ENCODE measurements around the gene CDH6. TPM values are rescaled to one million over a fixed set of nuclear protein-coding genes. Genes with fewer than 3 reads are reported as not detected.

Gene CDH6
- total RNA-seq, 1 donor from 2014 or later, result 7.2 TPM

DNA sequence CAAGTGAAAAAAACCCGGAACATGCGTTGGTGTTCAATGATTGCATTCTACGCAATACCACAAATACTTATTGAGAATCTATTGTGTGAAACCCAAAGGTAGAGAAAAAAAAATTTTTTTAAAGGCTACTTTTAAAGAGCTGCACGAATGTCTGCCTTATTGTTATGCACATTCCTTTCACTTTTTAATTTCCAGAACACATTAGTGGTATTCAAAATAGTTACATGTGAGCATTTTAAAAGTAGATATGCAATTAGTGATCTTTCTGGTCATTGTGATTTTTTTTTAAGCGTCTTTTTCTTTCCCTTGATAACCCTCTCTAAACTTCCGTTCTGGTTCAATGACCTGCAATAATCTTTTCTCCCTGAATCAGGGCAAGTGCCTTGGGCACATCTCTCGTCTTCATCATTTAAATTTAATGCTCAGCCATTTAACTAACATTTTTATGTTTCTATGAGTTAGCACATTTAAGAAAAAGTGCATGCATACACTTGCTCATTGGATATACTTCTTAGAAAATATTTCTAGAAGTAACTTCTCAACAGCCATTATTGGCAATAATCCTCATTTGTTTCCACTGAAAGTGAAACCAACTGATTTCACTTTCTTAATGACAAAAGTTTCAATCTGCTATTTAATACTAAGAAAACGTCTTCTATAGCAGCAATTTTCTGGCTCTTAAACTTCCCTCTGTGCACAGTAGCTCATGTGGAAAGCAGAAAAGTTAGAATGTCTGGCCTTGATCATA, 80.3 kb downstream of the CDH6 start:
- no peak for DNase-seq
- Histone ChIP-seq H3K27ac (no peak overlapping the region), H3K36me3 (no peaks in the 10 kb centered on the region), H3K4me1 (no peaks in the 10 kb centered on the region), H3K27me3 (ENCODE audit: low read depth) (no peaks in the 10 kb centered on the region), H3K4me3 (peak overlapping the region; percentile 20), H3K9me3 (no peaks in the 10 kb centered on the region)
- intact Hi-C loops (cut with DNase I), result no loop called here
- no peak for ATAC-seq
- TF ChIP-seq, protein P1, sequence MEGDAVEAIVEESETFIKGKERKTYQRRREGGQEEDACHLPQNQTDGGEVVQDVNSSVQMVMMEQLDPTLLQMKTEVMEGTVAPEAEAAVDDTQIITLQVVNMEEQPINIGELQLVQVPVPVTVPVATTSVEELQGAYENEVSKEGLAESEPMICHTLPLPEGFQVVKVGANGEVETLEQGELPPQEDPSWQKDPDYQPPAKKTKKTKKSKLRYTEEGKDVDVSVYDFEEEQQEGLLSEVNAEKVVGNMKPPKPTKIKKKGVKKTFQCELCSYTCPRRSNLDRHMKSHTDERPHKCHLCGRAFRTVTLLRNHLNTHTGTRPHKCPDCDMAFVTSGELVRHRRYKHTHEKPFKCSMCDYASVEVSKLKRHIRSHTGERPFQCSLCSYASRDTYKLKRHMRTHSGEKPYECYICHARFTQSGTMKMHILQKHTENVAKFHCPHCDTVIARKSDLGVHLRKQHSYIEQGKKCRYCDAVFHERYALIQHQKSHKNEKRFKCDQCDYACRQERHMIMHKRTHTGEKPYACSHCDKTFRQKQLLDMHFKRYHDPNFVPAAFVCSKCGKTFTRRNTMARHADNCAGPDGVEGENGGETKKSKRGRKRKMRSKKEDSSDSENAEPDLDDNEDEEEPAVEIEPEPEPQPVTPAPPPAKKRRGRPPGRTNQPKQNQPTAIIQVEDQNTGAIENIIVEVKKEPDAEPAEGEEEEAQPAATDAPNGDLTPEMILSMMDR (IDR thresholded peaks at IDR 0.05), result no peak

DNA sequence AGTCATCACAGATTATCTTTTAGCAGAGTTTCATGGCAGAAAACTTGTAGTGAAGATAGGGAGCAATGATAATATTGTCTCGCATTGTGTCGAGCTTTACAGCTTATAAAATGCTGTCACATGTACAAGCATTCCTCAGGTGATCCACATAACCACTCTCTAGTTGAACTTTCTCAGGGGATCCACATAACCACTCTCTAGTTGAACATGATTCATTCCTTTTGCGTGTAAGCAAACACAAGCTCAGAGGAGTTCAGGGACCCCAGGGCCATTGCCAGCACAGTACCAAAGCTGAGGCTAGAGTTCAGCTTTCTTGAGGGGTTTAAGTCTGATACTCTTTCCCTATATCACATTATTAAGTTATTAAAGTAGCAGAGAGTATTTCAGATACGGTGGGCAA, 86.7 kb downstream of the CDH6 start:
- Histone ChIP-seq H3K36me3 (no peaks in the 10 kb centered on the region), H3K27ac (no peak overlapping the region), H3K4me3 (no peak overlapping the region), H3K9me3 (no peaks in the 10 kb centered on the region), H3K27me3 (ENCODE audit: low read depth) (no peaks in the 10 kb centered on the region), H3K4me1 (no peaks in the 10 kb centered on the region)
- ATAC-seq (no peak), DNase-seq (no peak)
- TF ChIP-seq, protein P1 (IDR thresholded peaks at IDR 0.05), result no peak
- intact Hi-C loops (cut with DNase I), result no loop called here

DNA sequence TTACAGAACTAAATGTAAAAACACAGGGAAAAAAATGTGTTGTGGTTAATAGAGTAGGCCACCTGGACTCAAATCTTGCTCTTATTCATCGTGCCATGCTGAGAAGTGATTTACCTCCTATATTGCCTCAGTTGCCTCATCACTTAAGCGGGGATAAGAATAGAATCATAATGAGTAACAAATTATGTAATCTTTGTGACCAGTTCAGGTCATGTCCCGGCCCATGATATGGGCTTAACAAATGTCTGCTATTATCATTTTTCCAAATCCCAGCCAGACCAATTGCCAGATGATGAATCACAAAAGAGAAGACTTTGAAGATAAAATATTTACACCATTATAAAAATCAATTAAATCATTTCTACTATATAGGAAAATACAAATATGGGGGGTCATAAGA, 89.8 kb downstream of the CDH6 start:
- ATAC-seq (no peak), DNase-seq (no peak)

DNA sequence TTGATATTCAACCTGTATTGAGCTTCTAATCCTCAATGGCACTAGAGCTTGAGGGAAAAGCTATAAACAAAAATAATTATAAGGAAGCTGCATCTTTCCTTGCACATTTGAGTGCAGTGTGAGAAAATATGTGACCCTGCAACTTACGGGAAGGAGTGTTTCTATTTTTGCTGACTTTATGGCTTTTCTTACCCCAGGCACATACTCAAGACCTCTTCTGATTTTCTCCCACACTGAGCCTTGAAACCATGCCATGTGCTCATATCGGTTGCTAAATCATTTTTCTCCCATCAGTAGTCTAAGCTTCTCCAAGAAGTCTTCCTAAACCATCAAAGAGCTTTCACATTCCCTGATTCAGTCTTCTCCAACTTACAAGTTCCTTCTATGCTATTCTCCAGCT, 91.5 kb downstream of the CDH6 start:
- no peaks in the 10 kb centered on the region for H3K27me3 ChIP-seq (ENCODE audit: low read depth)
- TF ChIP-seq, protein P1 (IDR thresholded peaks at IDR 0.05), result no peak
- DNase-seq, result no peak
- no peaks in the 10 kb centered on the region for H3K9me3 ChIP-seq
- intact Hi-C loops (cut with DNase I), result no loop called here
- ATAC-seq, result no peak
- H3K4me3 ChIP-seq, result no peak overlapping the region
- no peak overlapping the region for H3K27ac ChIP-seq
- no peaks in the 10 kb centered on the region for H3K36me3 ChIP-seq
- H3K4me1 ChIP-seq, result no peaks in the 10 kb centered on the region

More for the DNA sequence above, 89.8 kb downstream of the CDH6 start:
- no peak overlapping the region for H3K4me3 ChIP-seq
- TF ChIP-seq, protein P1 (IDR thresholded peaks at IDR 0.05), result no peak
- no peaks in the 10 kb centered on the region for H3K4me1 ChIP-seq
- no peak overlapping the region for H3K27ac ChIP-seq
- no peaks in the 10 kb centered on the region for H3K27me3 ChIP-seq (ENCODE audit: low read depth)
- no peaks in the 10 kb centered on the region for H3K9me3 ChIP-seq
- no peaks in the 10 kb centered on the region for H3K36me3 ChIP-seq
- intact Hi-C loops (cut with DNase I), result no loop called here

DNA sequence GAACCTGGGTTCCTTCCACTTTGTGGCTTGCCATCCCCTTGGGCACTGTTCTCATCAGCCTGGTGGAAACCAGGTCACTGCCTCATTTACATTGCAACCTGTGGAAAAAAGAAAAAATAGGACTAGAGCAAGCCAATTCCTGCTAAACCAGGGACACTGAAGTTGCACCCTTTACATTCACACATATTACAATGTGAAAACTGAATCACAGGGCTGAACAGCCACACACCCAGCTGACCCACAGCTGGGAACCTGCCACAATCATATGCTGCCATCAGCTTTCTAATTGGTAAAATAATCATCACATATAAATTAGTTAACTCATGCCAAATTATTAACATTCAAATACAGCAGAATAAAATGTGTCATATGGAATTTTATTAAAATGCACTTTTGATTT, 94.5 kb downstream of the CDH6 start:
- Histone ChIP-seq H3K27me3 (ENCODE audit: low read depth) (no peaks in the 10 kb centered on the region), H3K36me3 (no peaks in the 10 kb centered on the region), H3K27ac (no peak overlapping the region), H3K4me1 (no peaks in the 10 kb centered on the region), H3K4me3 (no peak overlapping the region), H3K9me3 (no peaks in the 10 kb centered on the region)
- ATAC-seq (no peak), DNase-seq (no peak)
- intact Hi-C loops (cut with DNase I), result no loop called here
- TF ChIP-seq, protein P1 (IDR thresholded peaks at IDR 0.05), result no peak

All from lower lobe of right lung (tissue), 2 donors.